Measurements from ENCODE around the gene RDH5.

DNA sequence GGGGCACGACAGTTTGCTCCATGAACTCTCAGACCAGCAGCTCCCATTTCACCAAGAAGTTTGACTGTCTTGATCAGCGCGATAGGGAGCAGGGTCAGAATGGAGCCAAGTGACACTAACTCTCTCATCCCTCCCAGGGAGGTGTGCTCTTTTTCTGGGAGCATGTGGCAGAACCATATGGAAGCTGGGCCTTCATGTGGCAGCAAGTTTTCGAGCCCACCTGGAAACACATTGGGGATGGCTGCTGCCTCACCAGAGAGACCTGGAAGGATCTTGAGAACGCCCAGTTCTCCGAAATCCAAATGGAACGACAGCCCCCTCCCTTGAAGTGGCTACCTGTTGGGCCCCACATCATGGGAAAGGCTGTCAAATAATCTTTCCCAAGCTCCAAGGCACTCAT lies 36.5 kb upstream of the RDH5 start:
- TF ChIP-seq, protein P1, sequence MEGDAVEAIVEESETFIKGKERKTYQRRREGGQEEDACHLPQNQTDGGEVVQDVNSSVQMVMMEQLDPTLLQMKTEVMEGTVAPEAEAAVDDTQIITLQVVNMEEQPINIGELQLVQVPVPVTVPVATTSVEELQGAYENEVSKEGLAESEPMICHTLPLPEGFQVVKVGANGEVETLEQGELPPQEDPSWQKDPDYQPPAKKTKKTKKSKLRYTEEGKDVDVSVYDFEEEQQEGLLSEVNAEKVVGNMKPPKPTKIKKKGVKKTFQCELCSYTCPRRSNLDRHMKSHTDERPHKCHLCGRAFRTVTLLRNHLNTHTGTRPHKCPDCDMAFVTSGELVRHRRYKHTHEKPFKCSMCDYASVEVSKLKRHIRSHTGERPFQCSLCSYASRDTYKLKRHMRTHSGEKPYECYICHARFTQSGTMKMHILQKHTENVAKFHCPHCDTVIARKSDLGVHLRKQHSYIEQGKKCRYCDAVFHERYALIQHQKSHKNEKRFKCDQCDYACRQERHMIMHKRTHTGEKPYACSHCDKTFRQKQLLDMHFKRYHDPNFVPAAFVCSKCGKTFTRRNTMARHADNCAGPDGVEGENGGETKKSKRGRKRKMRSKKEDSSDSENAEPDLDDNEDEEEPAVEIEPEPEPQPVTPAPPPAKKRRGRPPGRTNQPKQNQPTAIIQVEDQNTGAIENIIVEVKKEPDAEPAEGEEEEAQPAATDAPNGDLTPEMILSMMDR (IDR thresholded peaks at IDR 0.05) = no peak
- TF ChIP-seq POLR2A (IDR thresholded peaks at IDR 0.05) = no peak
- no peak for TF ChIP-seq POLR2AphosphoS5 (IDR thresholded peaks at IDR 0.05)
